SW480 (cell line): ENCODE results near the gene FAM53A.
"Not testable (repeated sequence)": the region's sequence is repeated elsewhere in the genome, so short reads cannot be mapped to it uniquely, and the experiment has no call there.

Experiments
- DNase-seq: peaks from one replicate; pipeline ENCODE4 v3.0.0-alpha.2; 2016; ENCODE audit warnings: low spot score

FAM53A gene

GRCh38 chr4:1622956-1623355 is 61.2 kb downstream of the FAM53A start:
- no peak for DNase-seq

DNA sequence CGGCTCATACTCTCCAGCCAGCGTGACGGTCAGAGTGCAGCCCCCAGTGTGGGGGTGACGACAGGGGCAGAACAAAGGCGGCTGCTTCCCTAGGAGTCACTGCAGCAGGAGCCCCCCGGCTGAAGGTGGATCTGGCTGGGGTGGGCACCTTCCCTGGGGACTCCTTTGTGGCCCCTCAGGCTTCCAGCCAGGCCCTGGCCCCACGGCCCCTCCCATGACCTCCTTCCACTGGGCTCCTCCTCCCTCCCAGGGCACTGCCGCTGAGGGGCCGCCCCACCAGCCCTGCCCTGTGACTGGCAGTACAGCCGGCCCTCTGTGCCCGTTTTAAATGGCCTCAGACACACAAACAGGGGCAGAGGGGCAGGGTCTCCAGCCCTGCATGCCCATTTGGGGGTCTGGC is 61.9 kb downstream of the FAM53A start:
- no peak for DNase-seq

GRCh38 chr4:1621526-1621925 is 62.6 kb downstream of the FAM53A start:
- no peak for DNase-seq

GRCh38 chr4:1619151-1619672 is 64.9 kb downstream of the FAM53A start:
- no peak for DNase-seq

- DNase-seq, result no peak
These were observed 65.7 kb downstream of the FAM53A start for GRCh38 chr4:1618438-1618837.

DNA sequence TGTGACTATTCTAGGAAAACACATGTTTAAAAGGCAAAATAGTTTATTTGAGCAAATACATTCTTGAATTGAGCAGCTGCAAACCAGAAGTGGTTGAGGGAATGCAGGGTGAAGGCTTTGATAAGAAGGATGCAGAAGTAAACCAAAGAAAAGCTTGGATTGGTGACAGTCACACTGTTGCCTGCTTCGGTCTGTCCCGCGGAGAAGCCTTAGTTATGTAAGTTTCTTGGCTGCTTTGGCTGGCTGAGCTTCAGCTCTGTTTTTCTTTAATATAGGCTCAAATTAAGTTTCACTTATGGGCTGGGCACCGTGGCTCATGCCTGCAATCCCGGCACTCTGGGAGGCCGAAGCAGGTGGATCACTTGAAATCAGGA is 67.6 kb downstream of the FAM53A start:
- DNase-seq, result no peak

- DNase-seq, result no peak
These were observed 68.1 kb downstream of the FAM53A start for GRCh38 chr4:1615786-1616556.

GRCh38 chr4:1614854-1615595 is 69.1 kb downstream of the FAM53A start:
- DNase-seq, result peak; percentile 77

DNA sequence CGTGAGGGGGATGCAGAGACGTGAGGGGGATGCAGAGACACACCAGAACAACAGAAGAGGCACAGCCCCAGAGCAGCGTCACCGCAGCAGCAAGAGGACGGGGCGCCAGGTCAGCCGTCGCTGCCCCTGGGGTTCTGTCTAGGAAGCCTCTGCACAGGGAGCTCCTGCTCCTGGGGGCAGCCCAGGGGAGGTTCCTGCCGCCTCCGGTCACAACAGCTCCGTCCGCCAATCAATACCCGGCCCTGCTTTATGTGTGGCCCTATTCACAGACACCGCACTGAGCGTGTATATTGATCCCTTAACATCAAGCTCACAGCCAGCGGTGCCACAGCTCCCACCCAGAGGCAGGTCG is 69.6 kb downstream of the FAM53A start:
- DNase-seq, result no peak

DNA sequence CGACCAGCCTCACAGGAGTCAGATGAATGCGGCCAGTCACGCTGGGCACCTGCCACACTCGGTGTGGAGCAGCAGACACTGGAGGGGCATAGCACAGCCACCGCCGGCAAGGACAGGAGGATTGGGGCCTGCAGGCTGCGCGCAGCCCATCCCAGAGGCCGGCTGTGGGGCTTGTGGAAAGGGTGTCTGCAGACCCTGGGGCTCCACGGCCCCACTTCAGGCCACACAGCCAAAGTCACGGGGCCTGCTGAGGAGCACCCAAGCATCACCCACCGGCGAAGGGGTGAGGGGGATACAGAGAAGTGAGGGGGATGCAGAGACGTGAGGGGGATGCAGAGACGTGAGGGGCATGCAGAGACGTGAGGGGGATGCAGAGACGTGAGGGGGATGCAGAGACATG is 70.1 kb downstream of the FAM53A start:
- DNase-seq, result no peak

DNA sequence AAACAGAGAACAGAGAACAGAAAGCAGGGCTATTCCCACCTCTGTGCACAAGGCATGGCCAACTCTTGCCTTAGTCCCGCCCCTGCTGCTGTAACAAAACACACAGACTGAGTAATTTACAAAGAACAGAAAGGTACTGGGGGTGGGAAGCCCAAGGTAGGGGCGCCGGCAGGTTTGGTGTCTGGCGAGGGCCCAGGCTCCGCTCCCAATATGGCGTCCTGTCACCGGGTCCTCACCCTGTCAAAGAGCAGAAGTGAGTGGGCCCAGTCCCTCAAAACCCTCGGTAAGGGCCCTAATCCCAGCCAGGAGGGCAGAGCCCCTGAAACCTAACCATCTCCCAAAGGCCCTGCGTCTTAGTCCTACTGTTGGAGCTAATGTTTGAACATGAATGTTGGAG is 71.0 kb downstream of the FAM53A start:
- DNase-seq, result no peak

- no peak for DNase-seq
These were observed 71.6 kb downstream of the FAM53A start for GRCh38 chr4:1612278-1613098.

DNA sequence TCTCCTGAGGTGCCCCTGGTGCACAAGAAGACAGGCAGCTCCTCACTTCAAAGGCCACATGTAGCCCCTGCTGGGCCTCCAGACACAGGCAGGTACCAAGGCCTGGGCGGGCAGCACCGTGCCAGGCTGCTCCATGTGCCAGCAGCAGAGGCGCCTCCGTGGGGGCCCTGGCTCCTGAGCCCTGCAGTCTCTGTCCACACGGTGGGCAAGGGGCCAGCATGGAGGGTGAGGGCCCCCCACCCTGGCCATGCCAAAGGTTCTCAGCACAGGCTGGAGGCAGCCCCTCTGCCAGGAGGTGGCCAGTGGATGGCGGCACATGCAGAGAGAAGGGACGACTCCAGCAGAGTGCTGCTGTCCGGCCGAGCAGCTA is 72.6 kb downstream of the FAM53A start:
- no peak for DNase-seq

DNA sequence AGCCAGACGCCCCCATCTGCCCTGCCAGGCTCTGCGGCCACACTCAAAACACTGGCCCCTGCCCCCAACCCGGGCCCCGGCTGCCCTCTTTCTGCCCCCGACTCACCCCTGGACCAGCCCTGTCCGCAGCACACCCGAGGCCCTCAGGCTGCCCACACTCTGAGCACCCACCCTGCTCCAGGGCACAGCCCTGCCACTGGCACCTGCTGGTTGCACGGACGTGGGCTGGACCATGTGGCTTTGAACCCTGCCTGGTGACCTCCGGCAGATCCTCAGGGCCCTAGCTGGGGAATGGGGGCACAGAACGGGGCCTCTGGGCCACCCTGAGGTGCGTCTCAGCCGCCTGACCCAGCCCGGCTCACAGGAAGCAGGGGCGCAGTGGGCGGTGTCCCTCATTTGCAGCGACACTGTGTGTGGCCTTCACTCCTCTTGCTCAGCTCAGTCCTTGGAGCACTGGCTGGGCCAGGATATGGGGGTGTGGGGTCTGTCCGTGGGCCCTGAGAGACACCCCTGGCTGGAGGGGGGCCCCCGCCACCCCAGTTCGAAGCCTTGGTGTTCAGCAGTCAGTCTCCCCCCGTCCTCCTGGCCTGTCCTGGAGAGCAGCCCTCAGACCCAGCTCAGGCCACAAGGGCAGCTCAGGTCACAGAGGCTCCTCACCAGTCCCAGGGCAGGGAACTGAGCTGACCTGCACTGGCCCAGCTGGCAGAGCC is 73.2 kb downstream of the FAM53A start:
- DNase-seq, result no peak

DNA sequence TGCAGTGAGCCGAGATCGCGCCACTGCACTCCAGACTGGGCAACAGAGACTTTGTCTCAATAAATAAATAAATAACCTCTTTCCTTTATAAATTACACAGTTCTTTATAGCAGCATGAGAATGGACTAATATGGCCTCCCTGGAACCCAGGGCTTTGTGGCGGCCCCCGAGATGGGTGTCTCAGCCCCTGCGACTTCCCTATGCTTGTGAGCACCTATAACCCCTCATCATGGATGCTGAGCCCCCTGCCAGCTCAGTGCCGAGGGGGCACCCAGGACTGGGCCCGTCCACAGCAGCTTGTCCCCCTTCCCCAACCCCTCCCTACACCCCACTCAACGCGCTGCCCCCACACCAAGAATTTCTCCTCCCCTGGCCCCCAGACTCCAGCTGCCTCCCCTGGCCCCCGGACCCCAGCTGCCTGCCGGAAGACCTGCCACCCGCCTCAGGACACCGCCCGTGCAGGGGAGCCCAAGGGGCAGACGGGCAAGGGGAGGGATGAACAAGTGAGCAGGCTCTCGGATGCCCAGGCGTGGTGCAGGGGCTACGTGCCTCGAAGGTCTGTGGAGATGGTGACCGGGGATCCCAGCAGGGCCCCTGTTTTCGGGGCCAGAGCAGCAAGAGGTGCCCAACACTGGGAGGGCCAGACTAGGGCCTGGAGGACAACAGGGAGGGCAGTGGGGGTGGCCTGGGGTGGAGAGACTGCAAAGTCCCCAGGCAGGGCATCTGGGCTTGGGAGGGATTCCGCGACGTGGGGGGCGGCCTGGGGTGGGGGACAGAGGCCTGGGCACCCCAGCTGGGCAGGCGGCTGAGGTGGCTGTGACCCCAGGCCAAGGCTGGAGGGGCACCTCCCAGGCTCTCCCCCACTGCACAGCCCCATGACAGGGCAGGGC is 74.0 kb downstream of the FAM53A start:
- DNase-seq, result no peak

GRCh38 chr4:1608821-1609500 is 75.2 kb downstream of the FAM53A start:
- DNase-seq, result no peak

GRCh38 chr4:1608196-1608820 is 75.8 kb downstream of the FAM53A start:
- DNase-seq, result no peak

DNA sequence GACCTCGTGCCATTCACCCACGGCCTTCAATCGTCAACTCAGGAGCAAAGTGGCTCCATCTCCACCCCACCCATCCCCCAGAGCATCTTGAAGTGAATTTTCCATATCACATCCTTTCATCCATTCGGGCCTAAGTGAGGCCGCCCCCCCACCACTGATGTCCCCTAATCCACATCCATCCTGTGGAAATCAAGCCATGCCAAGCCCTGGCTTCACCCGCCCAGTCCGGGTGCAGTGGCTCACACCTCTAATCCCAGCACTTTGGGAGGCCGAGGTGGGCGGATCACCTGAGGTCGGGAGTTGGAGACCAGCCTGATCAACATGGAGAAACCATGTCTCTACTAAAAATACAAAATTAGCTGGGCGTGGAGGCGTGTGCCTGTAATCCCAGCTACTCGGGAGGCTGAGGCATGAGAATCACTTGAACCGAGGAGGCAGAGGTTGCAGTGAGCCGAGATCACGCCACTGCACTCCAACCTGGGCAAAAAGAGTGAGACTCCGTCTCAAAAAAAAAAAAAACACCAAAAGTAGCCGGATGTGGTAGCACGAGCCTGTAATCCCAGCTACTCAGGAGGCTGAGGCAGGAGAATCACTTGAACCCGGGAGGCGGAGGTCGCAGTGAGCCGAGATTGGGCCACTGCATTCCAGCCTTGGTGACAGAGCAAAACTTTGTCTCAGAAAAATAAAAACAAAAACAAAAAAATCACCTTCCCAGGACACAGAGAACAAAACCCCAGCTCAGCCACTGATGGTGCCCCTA is 76.5 kb downstream of the FAM53A start:
- not testable (repeated sequence) for DNase-seq

- DNase-seq, result peak; percentile 82
These were observed 79.4 kb downstream of the FAM53A start for GRCh38 chr4:1604706-1605205.
